Measurements from ENCODE around the gene IQSEC1. TPM values are rescaled to one million over a fixed set of nuclear protein-coding genes. Genes with fewer than 3 reads are reported as not detected.

The IQSEC1 gene
- total and polyA plus RNA-seq, 9 of the 15 experiments (the other 6 are each of a cell fraction or from before 2014, with no cell fraction given): 0.56 to 39.0 (median 6.8) TPM

DNA sequence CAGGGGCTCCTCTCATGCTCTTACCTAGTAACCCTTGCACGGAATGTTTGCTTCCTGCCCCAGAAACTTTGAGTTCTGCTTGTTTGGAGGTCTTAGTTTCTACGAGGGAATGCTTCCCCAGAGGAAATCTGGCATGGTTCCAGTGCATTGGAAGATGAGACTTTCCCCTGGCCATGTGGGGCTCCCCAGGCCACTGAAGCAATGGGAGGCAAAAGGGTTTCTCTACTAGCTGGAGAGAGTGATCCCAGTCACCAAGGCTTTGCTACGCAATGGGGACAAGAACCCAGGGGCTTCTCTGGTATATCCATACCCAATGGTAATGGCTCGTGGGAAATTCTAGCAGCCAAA is 187.7 kb downstream of the IQSEC1 start:
- H3K4me1 ChIP-seq (replicated peaks in 1 of 2; ENCODE audit: control insufficient read depth in 2 of 2, insufficient read depth in 2 of 2, low read length in 2 of 2): peaks cover 28 to 51% of the 10 kb centered on the region in 2 experiments; a peak in 4 of 5 replicates
- ChIA-PET CTCF (ENCODE audit: low intra/inter-chr PET ratio) (no interaction called here), POLR2A (interaction anchor here (1.0 kb wide), 1 partner anchor 53 kb away, joined by 3 read pairs; no protein-coding TSS in a partner anchor)
- no peaks in the 10 kb centered on the region for H3K27me3 ChIP-seq (ENCODE audit: control insufficient read depth in 2 of 2, insufficient read depth in 2 of 2, low read length in 2 of 2)
- H2AFZ ChIP-seq (ENCODE audit: low read depth, low read length): peak overlapping the region; percentile 28
- no TSS peak for BruUV-seq (replicated peaks)
- no peaks in the 10 kb centered on the region for H3K79me2 ChIP-seq (ENCODE audit: control insufficient read depth, insufficient read depth, low read length)
- H3K4me2 ChIP-seq (ENCODE audit: insufficient read depth, low read length): no peak overlapping the region
- FAIRE-seq (no peak), DNase-seq (ENCODE audit: extremely low read depth in 1 of 4, low spot score in 3 of 4) (peak in 1 of 4 experiments; percentile 43), ATAC-seq (no peak)
- 0 out of 2 replicates have a peak, but pooled peaks cover 3% of the 10 kb centered on the region for H3K9me3 ChIP-seq (replicated peaks; ENCODE audit: control insufficient read depth, insufficient read depth, low read depth, low read length)
- peak overlapping the region in 1 of 2 experiments; percentile 82; a peak in 1 of 4 replicates for H3K9ac ChIP-seq (ENCODE audit: insufficient read depth in 1 of 2, low read depth in 2 of 2, low read length in 2 of 2)
- 57% methylated on average over 4 of the region's 4 CpGs for WGBS (ENCODE audit: insufficient coverage, low coverage, missing lambda C conversion rate)
- H3K36me3 ChIP-seq (ENCODE audit: control insufficient read depth, insufficient read depth, low read length): no peaks in the 10 kb centered on the region
- TF ChIP-seq TARDBP (IDR thresholded peaks at IDR 0.05): no peak
- no peak for TF ChIP-seq RFX7 (CRISPR knock-in tag; IDR thresholded peaks at IDR 0.05)
- TF ChIP-seq ZNF184 (CRISPR knock-in tag; IDR thresholded peaks at IDR 0.05): peak; percentile 73; the same call in 1 of the 2 replicates
- TF ChIP-seq NFIX (CRISPR knock-in tag; IDR thresholded peaks at IDR 0.05; ENCODE audit: low read depth): peak; percentile 19; the same call in 1 of the 2 replicates
- no peak for TF ChIP-seq JUND (IDR thresholded peaks at IDR 0.05; ENCODE audit: borderline replicate concordance, low read depth, low read length)
- no peak for TF ChIP-seq JUND (tag; IDR thresholded peaks at IDR 0.05; ENCODE audit: borderline replicate concordance, low read depth, low read length)
- TF ChIP-seq NFIC (IDR thresholded peaks at IDR 0.05): peak; percentile 89
- TF ChIP-seq SUPT5H (IDR thresholded peaks at IDR 0.05): no peak
- no peak for TF ChIP-seq RAD21 (CRISPR knock-in tag; conservative IDR thresholded peaks at IDR 0.05 in 1 of 2, IDR thresholded peaks at IDR 0.05 in 1 of 2)
- TF ChIP-seq MEF2D (tag; conservative IDR thresholded peaks at IDR 0.05; ENCODE audit: low read depth): no peak
- no peak overlapping the region for H3K4me3 ChIP-seq
- no peaks in the 10 kb centered on the region for H4K20me1 ChIP-seq (replicated peaks; ENCODE audit: control insufficient read depth, insufficient read depth, low read length)
- intact Hi-C loops (cut with micrococcal nuclease) (no loop called here), in situ Hi-C loops (cut with MboI) (loop anchor here (25.0 kb wide), 1 partner anchor 748 kb away; no protein-coding TSS in a partner anchor)
- H3K27ac ChIP-seq (ENCODE audit: extremely low read depth, low read depth, low read length): no peak overlapping the region
- no peaks in the 10 kb centered on the region for H3K9me1 ChIP-seq (ENCODE audit: control insufficient read depth, insufficient read depth, low read length)
